NCI-H82 treated with DMSO at 0.1 percent for 48 hours (cell line): Measurements from ENCODE around the gene SPHK2.
"Not testable (repeated sequence)": the region's sequence is repeated elsewhere in the genome, so short reads cannot be mapped to it uniquely, and the experiment has no call there.

Experiments used
- DNase-seq: peaks from one replicate; lab custom pipeline; 2025; ENCODE audit not compliant: unreplicated experiment; lab: John Stamatoyannopoulos, UW

SPHK2 gene

DNA sequence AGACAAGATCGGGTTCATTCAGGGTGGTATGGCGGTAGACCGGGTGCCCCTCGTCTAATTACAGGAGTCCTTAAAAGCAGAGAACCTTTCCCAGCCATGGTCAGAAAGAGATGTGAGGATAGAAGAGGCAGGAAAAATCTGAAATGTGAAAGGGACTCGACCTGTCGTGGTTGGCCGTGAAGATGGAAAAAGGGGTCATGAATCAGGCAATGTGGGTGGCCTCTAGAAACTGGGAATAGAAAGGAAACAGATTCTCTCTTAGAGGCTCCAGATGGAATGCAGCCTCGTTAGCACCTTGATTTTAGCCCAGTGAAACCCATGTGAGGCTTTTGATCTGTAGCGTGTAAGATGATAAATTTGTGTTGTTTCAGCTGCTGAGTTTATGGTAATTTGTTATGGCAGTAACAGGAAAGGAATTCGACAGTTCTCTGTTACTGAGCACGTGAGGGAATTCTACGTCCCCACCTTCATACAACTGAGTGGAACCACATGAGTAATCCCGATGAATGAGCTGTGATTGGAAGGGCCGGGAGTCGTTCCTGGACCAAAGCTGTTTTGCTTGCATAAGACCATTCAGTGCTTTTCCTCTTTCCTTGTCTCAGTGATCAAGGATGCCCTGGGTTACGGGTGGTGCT is 37.7 kb downstream of the SPHK2 start:
- no peak for DNase-seq

DNA sequence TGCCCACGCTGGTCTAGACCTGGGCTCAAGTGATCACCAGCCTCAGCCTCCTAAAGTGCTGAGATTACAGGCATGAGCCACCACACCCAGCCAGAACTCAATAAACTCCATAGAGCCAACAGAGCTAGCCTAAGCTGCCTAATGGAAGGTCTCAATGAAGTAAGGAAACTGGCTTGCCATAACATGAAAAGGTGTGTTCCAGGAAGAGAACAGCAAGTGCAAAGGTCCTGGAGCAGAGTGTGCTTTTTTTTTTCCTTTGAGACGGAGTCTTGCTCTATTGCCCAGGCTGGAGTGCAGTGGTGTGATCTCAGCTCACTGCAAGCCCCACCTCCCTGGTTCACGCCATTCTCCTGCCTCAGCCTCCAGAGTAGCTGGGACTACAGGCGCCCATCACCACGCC is 38.5 kb downstream of the SPHK2 start:
- DNase-seq, result not testable (repeated sequence)

DNA sequence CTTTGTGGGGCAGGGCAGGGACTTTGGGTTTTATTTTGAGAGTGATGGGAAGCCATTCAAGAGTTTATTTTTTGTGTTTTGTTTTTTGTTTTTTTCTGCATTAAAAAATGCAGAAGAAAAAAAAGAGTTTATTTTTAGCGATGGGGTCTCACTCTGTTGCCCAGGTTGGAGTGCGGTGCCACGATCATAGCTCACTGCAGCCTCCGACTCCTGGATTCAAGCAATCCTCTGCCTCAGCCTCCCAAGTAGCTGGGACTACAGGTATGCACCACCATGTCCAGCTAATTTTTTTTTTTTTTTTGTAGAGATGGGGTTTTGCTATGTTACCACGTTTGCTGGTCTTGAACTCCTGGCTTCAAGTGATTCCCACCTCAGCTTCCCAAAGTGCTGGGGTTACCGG is 39.2 kb downstream of the SPHK2 start:
- DNase-seq, result no peak

DNA sequence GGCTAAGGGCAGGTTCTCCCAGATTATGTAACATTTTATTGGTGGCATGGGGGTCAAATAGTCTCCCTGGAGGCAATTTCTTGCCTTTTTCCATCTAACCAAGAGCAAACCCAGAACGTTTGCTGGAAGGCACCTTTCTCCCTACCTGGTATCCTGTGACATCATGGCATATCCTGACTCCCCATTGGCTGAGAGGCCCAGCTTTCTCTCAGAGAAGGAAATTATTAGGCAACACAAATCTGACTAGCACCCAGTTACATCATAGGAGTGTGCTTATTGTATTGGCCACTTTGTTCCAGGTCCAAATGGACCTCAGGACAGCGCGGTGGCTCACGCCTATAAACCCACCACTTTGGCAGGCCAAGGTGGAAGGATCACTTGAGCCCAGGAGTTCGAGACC is 40.5 kb downstream of the SPHK2 start:
- no peak for DNase-seq

DNA sequence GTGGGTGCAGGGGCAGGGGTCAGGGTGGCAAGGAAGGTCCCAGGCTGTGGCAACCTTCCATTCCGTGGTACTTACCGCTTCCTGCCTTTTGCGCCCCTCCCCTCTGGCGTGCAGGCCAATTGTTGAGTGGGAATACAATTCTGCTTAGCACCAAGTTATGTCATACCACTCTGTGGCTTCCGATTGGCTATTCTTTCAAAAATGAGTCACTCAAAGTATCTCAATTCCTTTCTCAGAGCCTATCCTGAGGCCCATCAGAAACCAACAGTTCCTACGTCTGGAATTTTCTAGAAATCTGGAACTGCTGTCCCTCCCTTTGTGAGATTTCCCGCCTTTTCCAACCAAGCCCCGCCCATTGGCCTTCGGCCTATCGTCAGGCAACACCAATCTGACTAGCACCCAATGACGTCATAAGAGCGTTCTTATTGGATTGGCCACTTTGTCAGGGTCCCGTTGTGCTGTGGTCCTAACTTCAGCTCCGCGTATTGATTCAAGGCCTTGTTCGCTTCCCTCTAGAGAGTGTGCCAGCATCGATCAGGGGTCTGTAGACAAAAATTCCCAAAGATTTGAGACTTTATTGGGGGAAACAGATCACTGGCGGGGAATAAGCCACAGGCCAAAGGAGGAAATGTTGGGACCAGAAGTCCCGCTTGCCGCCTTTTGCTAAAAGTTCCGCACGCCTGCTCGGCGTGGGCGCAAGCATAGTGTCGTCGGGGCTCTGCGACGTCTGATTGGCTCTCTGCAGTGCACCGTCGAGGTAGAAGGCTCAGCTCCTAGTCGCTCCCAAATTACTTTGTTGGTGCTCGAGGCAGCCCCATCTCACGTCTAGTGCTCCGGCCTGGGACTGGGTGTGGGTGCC is 41.8 kb downstream of the SPHK2 start:
- DNase-seq, result peak; percentile 31

DNA sequence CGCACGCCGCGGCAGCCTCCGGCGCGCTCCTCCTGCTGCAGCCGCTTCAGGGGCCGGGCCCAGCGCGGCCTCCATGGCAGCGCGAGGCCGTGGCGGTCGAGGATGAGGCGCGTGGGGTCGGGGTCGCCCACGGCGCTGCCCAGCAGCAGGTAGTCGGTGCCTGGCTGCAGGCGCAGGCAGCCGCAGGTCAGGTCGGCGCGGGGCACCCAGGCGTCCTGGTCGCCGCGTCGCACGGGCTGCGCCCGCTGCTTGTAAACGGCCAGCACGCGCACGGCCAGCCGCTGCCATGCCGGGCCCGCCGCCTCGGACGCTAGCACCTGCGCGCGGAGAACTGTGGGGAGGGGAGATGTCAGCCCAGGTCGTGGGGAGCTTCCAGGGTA is 42.4 kb downstream of the SPHK2 start:
- DNase-seq, result no peak

DNA sequence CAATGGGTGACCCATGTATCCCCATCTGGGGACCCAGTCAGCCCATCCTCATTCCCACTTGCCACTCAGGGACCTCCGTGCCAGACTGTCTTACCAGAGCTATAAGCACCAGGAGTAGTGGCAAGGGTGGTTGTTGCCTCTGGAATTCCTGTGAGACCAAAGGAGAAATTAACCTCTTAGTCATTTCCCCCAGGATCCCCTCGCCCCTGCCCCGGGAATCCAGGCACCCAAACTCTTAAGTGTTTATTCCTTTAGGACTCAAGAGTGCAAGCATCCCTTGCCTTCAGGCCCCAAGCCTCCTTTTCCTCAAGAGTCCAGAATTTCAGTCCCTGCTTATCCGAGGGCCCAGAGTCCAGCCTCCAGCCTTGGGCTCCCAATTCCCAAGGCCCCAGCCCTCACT is 44.4 kb downstream of the SPHK2 start:
- no peak for DNase-seq

DNA sequence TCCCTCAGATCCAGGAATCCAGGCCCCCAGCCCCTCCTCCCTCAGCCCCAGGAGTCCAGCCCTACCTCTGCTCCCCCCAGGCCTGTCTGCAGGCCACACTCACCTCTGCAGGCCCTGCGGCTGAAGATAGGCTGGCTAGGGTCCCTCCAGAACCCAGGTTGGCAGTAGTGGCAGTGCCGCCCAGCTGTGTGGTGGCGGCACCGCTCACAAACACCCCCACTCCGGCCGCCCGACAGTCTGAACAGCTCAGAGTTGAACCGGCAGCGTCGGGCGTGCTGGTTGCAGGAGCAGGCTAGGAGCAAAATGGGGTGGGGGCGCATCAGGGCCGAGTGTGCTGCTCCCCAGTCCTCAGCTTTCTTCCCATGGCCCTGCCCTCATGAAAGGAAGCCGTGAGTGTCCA is 45.2 kb downstream of the SPHK2 start:
- DNase-seq, result no peak

DNA sequence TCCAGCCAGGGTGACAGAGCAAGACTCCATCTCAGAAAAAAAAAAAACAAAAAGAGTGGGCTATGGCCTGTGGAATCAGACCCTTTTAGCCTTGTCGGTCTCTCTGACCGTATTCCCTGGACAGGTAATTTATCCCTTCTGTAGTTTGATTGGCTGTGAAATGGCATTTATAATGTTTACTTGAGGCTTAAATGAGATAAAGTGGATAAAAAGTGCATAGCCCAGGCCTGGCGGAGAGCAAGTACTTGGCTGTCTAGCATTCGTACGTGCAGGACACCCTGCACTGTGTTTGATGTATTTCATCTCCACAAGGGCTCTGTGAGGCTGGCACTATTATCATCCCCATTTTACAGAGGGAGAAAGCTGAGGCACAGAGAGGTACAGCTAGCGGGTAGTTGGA is 46.5 kb downstream of the SPHK2 start:
- no peak for DNase-seq

DNA sequence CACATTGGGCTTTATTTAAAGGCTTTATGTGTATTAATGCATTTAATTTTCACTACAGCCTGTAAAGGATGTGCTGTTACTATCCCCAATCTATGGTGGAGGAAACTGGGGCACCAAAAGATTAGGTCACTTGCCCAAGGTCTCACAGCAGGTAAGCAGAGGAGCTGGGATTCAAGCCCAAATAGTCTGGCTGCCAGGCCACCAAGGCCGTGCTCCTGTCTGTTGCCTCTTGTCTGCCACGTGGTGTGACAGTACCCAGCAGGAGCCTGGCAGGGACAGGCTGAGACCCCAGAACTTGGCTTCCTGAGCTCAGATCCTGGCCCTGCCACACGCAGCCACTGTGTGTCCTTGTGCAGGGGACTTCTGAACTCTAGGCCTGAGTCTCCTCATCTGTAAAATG is 49.0 kb downstream of the SPHK2 start:
- no peak for DNase-seq

DNA sequence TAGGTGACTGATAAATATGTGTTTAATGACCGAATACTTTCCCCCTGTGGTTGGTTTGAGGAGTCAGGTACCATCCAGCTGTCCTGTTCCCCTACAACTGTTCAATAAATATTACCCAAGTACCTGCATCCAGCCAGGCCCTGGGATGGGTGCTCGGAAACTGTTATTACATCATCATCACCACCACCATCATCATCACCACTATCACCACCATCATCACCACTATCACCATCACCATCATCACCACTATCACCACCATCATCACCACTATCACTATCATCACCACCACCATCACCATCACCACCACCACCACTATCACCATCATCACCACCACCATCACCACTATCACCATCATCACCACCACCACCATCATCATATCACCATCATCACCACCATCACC is 49.5 kb downstream of the SPHK2 start:
- no peak for DNase-seq

DNA sequence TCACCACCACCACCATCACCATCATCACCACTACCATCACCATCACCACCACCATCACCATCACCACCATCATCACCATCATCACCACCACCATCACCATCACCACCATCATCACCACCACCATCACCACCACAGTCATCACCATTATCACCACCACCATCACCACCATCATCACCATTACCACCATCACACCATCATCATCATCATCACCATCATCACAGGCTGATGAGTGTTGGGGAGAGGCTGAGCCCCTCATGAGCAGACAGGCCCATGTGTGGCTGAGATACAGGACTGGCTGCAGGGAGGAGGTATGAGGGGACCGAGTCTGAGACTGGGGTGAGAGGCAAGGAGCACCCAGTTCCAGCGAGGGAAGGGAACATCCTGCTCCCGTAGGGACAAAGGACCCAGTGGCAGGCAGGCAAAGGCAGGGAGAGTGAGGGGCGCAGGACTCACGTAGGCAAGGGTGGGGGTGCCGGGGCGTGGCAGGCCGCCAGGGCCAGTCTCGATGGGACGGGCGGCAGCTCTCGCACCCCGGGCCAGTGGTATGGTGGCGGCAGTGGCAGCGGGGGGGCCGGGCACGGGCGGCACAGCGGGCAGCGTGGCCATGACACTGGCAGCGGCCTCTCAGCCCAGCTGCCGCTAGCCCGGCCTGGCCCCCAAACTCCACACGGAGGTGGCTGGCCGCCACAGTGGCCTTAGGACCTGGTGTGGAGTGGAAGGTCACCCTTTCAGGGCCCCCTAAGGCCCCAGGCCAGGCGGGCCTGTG is 50.8 kb downstream of the SPHK2 start:
- DNase-seq, result no peak

DNA sequence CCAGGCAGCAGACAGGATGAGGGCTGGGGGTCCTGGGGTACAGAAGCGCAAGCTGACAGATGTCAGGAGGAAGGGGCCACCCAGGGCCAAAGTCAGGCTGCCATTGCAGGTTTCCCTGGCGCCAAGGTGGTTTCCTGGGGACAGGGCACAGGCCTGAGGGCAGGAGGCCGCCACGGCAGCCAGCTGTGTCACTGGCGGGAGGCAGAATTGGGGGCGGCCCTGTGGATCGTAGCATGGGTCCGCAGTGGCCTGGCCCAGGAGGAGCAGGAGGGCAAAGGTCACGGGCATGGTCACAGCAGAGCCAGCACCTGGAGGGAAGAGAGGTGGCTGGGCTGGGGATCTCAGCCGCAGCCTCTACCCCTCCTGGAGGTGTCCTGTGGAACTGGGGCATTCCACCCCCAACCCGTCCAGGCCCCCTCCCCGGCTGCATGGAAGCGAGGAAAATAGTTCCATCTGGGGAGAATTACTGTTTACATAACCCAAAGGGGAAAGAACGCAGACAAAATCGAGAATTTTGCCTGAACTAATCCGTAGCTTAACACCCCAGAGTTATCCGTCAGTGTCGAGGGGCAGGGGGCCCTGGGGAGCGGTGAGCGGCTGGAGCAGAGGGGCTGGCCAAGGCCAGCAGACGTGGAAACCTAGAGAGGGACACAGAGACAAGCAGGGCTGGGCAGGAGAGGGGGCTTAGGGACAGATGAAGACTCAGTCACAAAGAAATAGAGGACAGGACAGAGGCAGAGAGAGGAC is 51.6 kb downstream of the SPHK2 start:
- DNase-seq, result no peak

DNA sequence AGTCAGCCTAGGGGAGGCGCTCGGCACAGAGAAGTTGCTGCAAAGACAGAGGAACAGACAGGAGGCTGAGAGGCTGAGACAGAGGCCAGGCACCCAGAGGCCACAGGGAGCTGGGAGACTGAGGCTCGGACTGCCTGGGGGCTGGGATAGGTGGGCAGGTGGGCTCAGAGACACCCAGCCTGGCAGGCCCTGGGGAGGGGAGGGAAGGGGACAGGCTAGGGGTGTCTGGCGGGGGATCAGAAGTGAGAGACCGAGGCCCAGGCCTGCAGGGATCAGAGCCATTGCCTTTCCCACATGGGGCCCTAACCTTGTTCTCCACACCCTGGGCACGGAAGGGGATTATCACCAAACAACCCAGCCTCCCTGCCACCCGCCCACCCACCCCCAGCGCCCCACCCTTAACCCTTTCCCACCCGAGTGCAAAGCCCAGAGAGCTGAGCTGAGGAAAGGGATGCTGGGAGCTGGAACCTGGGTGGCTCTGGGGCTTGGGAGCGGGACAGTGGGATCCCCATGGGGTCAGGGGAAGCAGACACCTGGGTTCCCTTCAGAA is 52.2 kb downstream of the SPHK2 start:
- DNase-seq, result no peak

DNA sequence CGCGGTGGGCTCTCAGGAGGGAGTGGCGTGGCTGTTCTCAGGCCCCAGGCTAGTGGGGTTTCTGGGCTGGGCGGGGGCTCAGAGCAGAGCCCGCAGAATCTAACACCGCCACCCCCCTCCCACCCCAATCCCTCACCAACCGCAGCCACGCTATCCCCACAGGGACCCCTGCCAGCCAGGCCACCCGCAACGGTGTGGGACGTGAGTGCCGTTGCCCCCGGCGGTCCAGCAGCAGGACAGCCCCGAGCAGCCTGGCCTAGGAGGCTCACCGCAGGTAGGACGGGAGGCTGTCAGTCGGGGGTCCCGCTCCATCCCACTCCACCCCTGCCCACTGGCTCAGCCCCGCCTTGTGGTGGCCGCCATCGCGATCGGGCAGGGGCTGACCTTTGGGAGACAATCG is 53.7 kb downstream of the SPHK2 start, which contains the start of gene NTN5:
NTN5 (minus strand) TSS at position 24 of the 400 bp plus-strand sequence. CDS start 2,031 bp downstream, outside the sequence.
- DNase-seq, result no peak

DNA sequence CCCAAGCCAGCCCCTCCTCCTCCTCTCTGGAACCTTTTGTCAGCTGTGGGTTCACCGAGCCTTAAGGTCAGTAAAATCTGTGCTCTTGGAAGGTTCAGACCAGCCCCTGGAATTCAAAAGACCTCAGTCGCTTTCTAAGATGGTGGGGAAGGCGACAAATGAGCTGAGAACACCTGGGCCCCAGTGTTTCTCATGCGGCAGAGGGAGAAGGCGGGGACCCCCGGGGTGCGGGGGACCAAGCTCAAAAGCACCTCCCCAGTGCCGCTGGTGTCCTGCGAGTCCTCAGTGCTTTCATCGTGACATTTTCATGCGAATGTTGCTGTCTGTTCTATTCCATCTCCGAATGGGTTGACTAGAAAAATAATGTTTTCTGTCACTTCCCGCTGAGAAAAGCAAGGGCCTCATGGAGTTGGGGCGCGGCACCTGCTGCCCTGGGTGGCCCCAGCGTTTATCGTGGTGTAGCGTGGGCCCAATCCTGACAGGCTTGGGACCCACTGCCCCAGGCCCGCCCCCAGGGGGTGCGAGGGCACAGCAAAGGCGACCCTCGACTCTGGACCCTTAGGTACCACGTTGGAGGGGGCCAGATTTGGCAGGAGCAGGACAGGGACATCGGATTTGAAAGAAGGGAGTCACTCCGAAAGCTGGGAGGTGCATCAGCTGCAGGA is 54.3 kb downstream of the SPHK2 start:
- no peak for DNase-seq

DNA sequence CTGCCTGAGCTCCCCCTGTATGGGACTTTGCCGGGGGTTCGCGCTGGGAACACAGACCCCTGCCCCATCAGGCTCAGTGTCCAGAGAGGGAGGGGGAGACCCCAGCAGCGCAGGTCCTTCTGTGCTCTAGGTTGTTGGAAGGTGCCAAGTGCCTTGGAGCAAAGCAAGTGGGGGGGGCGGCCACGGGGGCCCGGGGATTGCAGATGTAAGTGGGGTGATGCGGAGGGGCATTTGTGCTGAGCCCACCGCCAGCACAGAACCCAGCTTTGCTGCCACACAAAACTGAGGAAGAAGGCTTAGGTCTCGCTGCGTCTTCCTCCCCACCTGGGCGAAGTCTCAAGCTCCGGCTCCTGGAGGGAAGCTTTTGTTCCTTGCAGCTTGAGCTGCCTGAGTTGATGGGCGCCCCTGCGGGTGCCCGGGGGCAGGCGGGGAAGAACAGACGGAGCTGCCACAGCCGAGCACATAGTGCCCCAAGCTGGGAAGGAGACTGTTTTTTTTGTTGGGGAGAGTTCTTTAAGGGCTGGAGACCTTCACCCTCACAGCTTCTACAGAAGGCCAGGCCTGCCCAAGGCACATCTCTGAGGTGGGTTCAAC is 55.0 kb downstream of the SPHK2 start:
- no peak for DNase-seq

DNA sequence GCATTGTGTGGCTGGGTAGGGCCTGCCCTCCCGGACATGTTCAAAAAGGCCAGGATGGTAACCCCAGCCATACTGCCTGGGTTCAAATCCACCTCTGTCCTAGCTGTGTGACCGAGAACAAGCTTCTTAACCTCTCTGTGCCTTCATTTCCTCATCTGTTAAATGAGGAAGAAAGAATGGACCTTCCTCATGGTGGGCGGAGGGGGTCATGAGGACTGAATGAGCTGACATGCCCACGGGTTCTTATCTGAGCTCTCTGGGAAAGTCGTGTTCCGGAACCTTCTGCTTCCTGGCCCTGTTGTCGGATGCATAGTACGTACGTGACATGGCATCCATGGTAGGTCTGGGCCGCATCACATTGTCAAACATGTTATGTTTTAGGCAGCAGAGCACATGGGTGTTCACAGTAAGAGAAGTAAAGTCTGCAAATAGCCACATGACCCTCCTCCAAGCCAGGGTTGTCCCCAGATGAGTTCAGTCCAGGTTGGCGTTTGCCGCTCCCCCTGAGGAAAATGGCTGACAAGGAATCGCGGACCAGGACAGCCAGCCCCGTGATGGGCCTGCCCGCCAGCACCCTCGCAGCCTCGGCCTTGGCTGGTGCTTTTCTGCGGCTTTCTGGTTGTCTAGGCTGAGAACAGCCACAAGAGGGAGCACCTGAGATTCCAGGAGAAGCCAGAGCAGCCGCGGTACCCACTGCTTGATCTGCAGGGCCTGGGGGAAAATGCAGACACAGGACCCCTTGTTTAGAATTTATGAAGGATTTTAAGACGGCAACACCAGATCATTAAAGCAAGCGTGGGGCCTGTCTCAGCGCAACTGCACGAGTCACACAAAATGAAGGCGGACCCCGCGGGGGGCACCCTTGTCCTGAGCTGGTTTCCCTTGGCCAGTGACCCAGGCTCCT is 55.9 kb downstream of the SPHK2 start:
- peak; percentile 69 for DNase-seq

DNA sequence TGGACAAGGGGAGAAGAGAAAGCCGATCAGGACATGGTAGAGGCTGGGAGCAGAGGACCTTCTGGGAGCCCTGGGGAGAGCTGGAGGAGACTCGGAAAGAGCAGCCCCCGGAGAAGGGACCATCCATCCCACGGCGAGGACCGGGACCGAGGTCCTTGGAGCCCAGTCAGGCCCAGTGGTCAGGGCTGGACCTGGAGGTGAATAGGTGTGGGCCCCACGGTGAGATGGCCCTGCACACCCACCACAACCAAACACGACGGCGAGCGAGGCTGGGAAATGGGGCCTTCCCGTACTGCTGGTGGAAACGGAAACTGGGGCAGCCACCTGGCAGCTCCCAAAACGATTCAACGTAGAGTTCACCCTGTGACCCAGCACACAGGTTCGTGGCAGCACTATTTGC is 57.2 kb downstream of the SPHK2 start:
- no peak for DNase-seq
